Ishikawa (cell line): ENCODE results near the gene HDAC9.

Experiments
- CEBPB ChIP-seq: IDR thresholded peaks from 2 replicates; pipeline ENCODE4 v1.6.1; 2012
- CREB1 ChIP-seq: IDR thresholded peaks from 2 replicates; pipeline ENCODE4 v1.6.1; 2012; ENCODE audit warnings: low read depth
- EGR1 ChIP-seq: IDR thresholded peaks from 2 replicates; pipeline ENCODE4 v1.6.1; 2012
- EP300 ChIP-seq: IDR thresholded peaks from 2 replicates; pipeline ENCODE4 v1.6.1; 2012; ENCODE audit warnings: borderline replicate concordance
- FOXM1 ChIP-seq: IDR thresholded peaks from 2 replicates; pipeline ENCODE4 v1.6.1; 2012; ENCODE audit warnings: low read depth, borderline replicate concordance
- NFIC ChIP-seq: IDR thresholded peaks from 2 replicates; pipeline ENCODE4 v1.6.1; 2012
- RAD21 ChIP-seq: IDR thresholded peaks from 2 replicates; pipeline ENCODE4 v1.6.1; 2012; ENCODE audit warnings: low read depth
- REST ChIP-seq: IDR thresholded peaks from 2 replicates; pipeline ENCODE4 v1.6.1; 2012; ENCODE audit warnings: low read depth, mild to moderate bottlenecking
- TAF1 ChIP-seq: IDR thresholded peaks from 2 replicates; pipeline ENCODE4 v1.6.1; 2012; ENCODE audit warnings: low read depth, mild to moderate bottlenecking
- TCF12 ChIP-seq: IDR thresholded peaks from 2 replicates; pipeline ENCODE4 v1.6.1; 2012; ENCODE audit warnings: low read depth
- TEAD4 ChIP-seq: IDR thresholded peaks from 2 replicates; pipeline ENCODE4 v1.6.1; 2012
- YY1 ChIP-seq: IDR thresholded peaks from 2 replicates; pipeline ENCODE4 v1.6.1; 2012; ENCODE audit warnings: low read depth
- ZBTB7A ChIP-seq: IDR thresholded peaks from 2 replicates; pipeline ENCODE4 v1.6.1; 2012; ENCODE audit warnings: low read depth
- TF ChIP-seq, protein P1 (sequence below): IDR thresholded peaks from 2 replicates; pipeline ENCODE4 v1.6.1; 2012
- TF ChIP-seq, protein P2 (sequence below): IDR thresholded peaks from 2 replicates; pipeline ENCODE4 v1.6.1; 2012

HDAC9 gene

GRCh38 chr7:18520450-18521235 lies 25.1 kb downstream of the HDAC9 start:
- TF ChIP-seq EGR1, result no peak
- no peak for TF ChIP-seq NFIC
- TF ChIP-seq FOXM1, result no peak
- no peak for TF ChIP-seq CEBPB
- no peak for TF ChIP-seq CREB1
- no peak for TF ChIP-seq TEAD4
- no peak for TF ChIP-seq TCF12
- TF ChIP-seq TAF1, result no peak
- TF ChIP-seq, protein P1, sequence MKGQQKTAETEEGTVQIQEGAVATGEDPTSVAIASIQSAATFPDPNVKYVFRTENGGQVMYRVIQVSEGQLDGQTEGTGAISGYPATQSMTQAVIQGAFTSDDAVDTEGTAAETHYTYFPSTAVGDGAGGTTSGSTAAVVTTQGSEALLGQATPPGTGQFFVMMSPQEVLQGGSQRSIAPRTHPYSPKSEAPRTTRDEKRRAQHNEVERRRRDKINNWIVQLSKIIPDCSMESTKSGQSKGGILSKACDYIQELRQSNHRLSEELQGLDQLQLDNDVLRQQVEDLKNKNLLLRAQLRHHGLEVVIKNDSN, result no peak
- no peak for TF ChIP-seq RAD21
- TF ChIP-seq ZBTB7A, result no peak
- no peak for TF ChIP-seq REST
- TF ChIP-seq YY1, result no peak

DNA sequence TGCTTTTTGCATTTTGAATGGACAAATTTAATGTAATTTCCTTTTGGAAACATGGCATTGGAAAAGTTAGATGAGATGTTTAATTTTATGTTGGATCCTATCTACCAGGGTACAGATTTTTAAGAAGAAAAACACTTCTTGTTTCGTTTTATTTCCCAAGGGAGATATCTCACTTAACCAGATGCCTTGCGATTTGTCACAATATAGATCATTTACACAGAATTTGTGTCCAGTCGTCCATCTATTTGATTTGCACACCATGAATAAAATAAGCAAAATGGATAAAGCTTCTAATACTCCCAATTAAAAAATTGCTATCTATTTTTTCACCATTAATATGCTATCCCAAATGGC lies 25.7 kb downstream of the HDAC9 start:
- TF ChIP-seq NFIC (no peak), REST (no peak)

GRCh38 chr7:18521945-18522566 lies 26.5 kb downstream of the HDAC9 start:
- TF ChIP-seq EGR1 (no peak), TEAD4 (no peak), CEBPB (no peak), TCF12 (no peak), FOXM1 (no peak), TAF1 (no peak), EP300 (no peak), NFIC (no peak), ZBTB7A (no peak), REST (no peak), RAD21 (no peak), CREB1 (no peak), YY1 (no peak)
- TF ChIP-seq, protein P1, result no peak
- TF ChIP-seq, protein P2, sequence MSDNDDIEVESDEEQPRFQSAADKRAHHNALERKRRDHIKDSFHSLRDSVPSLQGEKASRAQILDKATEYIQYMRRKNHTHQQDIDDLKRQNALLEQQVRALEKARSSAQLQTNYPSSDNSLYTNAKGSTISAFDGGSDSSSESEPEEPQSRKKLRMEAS, result no peak

- no peak for TF ChIP-seq RAD21
- no peak for TF ChIP-seq TCF12
- no peak for TF ChIP-seq ZBTB7A
- no peak for TF ChIP-seq YY1
These were observed 28.7 kb downstream of the HDAC9 start for GRCh38 chr7:18524248-18524647.

DNA sequence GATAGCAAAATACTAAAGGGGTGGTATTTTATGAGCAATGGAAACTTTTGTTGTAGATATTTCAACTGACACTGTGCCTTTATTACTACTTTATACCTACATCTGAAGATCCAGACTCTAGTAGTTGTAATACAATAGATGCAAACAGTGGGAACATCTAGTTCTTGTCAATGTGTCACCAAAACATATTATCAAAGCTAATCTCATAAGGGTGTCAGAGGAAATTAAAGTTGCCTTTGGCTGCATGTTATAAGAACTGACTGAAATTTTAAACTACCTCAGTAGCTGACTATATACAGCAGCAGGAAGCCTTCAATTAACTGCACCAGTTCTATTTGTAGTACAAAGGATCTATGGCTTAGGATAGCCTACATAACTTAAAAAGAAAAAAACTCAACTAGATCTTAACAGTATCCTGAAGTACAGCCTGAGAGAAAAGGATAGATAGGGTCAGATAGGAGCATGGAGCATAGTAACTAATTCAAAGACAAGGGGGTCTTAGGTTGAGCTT lies 30.9 kb downstream of the HDAC9 start:
- TF ChIP-seq EGR1 (no peak), CEBPB (no peak), TCF12 (no peak), REST (no peak), YY1 (no peak), TAF1 (no peak), RAD21 (no peak), ZBTB7A (no peak), CREB1 (no peak), TEAD4 (no peak), NFIC (no peak), EP300 (no peak), FOXM1 (no peak)
- TF ChIP-seq, protein P2, result no peak
- TF ChIP-seq, protein P1, result no peak
